GM12878 (cell line): ENCODE measurements around the gene FLT4. TPM values are rescaled to one million over a fixed set of nuclear protein-coding genes. Genes with fewer than 3 reads are reported as not detected.

ENCODE experiments used
- ATAC-seq: fragments of 200-7000 bp; cut with Tn5 transposase; 3 replicates; pipeline ENCODE4 v1.9.1; 2020; ENCODE audit warnings: mild to moderate bottlenecking, moderate library complexity
- BruUV-seq: library from RNA; stranded (reverse); fragments of 400-500 nt; replicated peaks from 2 replicates; lab custom pipeline; 2021; lab: Mats Ljungman, UMichigan
- CTCF ChIA-PET: fragments of 300-600 bp; sonication (Branson Sonifier 250); formaldehyde crosslinking; extraction: SDS; loops from one replicate; lab custom pipeline; 2021; ENCODE audit warnings: inconsistent platforms; lab: Yijun Ruan, JAX
- POLR2A ChIA-PET: fragments of 350-600 bp; formaldehyde crosslinking; extraction: SDS; loops from one replicate; lab custom pipeline; 2021; ENCODE audit warnings: inconsistent platforms; lab: Charles Lee
- RAD21 ChIA-PET: fragments of 300-600 bp; sonication (Branson Sonifier 250); formaldehyde crosslinking; loops from one replicate; lab custom pipeline; 2023; ENCODE audit warnings: antibody characterized with exemption; ENCODE audit not compliant: unreplicated experiment; lab: Charles Lee
- SMC1A ChIA-PET: fragments of 300-600 bp; sonication (Branson Sonifier 250); formaldehyde crosslinking; loops from one replicate; lab custom pipeline; 2023; ENCODE audit not compliant: unreplicated experiment, uncharacterized antibody; lab: Charles Lee
- DNase-seq: peaks from one replicate; pipeline ENCODE4 v3.0.0-alpha.2; 2011; ENCODE audit warnings: low read depth, low spot score
- FAIRE-seq: peaks from 3 replicates; lab custom pipeline; 2011; peaks lifted over from hg19 to GRCh38; lab: Jason Lieb, UNC
- H2AFZ ChIP-seq: 2 replicates; pipeline ENCODE4 v1.6.0; 2011; ENCODE audit warnings: low read depth, low read length, control low read depth; ENCODE audit not compliant: control insufficient read depth
- H3K27ac ChIP-seq: 2 replicates; pipeline ENCODE4 v1.5.1; 2011; ENCODE audit warnings: control low read depth; ENCODE audit not compliant: control insufficient read depth, insufficient read depth
- H3K27me3 ChIP-seq, 2 experiments: replicated peaks in 1 of 2; 2 replicates each; pipeline versions ENCODE4 v1.6.0 to v1.6.1; 2011; ENCODE audit warnings: low read length in 1 of 2; ENCODE audit not compliant: control insufficient read depth in 2 of 2, insufficient read depth in 2 of 2
- H3K36me3 ChIP-seq, 2 experiments: 2 replicates each; pipeline ENCODE4 v1.5.1; 2011; ENCODE audit warnings: low read length in 1 of 2; ENCODE audit not compliant: control insufficient read depth in 2 of 2, insufficient read depth in 2 of 2
- H3K4me1 ChIP-seq: 2 replicates; pipeline ENCODE4 v1.6.1; 2011; ENCODE audit warnings: mild to moderate bottlenecking, low read length, moderate library complexity, mixed read lengths; ENCODE audit not compliant: control insufficient read depth, insufficient read depth
- H3K4me2 ChIP-seq: 2 replicates; pipeline ENCODE4 v1.6.0; 2011; ENCODE audit warnings: control low read depth; ENCODE audit not compliant: control insufficient read depth, insufficient read depth
- H3K4me3 ChIP-seq: fragments of 200-600 bp; sonication (generic); 2 replicates; pipeline ENCODE4 v1.5.1; 2016
- H3K79me2 ChIP-seq: 2 replicates; pipeline ENCODE4 v1.6.0; 2011; ENCODE audit warnings: low read length; ENCODE audit not compliant: control insufficient read depth, insufficient read depth
- H3K9ac ChIP-seq: 2 replicates; pipeline ENCODE4 v1.8.0; 2011; ENCODE audit warnings: low read length, control low read depth, mixed read lengths; ENCODE audit not compliant: control insufficient read depth, insufficient read depth
- H3K9me3 ChIP-seq: replicated peaks from 3 replicates; pipeline ENCODE4 v1.5.1; 2011; ENCODE audit warnings: mild to moderate bottlenecking, low read length; ENCODE audit not compliant: control insufficient read depth, insufficient read depth
- H4K20me1 ChIP-seq: 2 replicates; pipeline ENCODE4 v1.6.0; 2011; ENCODE audit not compliant: control insufficient read depth, insufficient read depth
- CTCF ChIP-seq, 3 experiments: IDR thresholded peaks in 2 of 3; conservative IDR thresholded peaks in 1 of 3; 2 replicates each; pipeline ENCODE4 v1.5.1; 2011; ENCODE audit warnings: low read depth in 3 of 3, low read length in 3 of 3, mild to moderate bottlenecking in 3 of 3, control low read depth in 2 of 3, moderate library complexity in 2 of 3, inconsistent platforms in 1 of 3, mixed read lengths in 1 of 3; ENCODE audit not compliant: control insufficient read depth in 2 of 3, insufficient read depth in 1 of 3; ENCODE audit errors: extremely low read depth in 1 of 3
- CUX1 ChIP-seq: IDR thresholded peaks from 2 replicates; pipeline ENCODE4 v1.6.1; 2012; ENCODE audit warnings: improper control_type of control experiment, low read depth, low read length; ENCODE audit not compliant: insufficient replicate concordance
- EED ChIP-seq: sonication (generic); IDR thresholded peaks from 2 replicates; pipeline ENCODE4 v1.6.1; 2016; ENCODE audit warnings: antibody characterized with exemption, low read depth
- ESRRA ChIP-seq: IDR thresholded peaks from 2 replicates; pipeline ENCODE4 v1.6.1; 2012; ENCODE audit warnings: mild to moderate bottlenecking, low read length, improper control_type of control experiment
- GABPA ChIP-seq: IDR thresholded peaks from 2 replicates; pipeline ENCODE4 v1.6.1; 2014; ENCODE audit warnings: antibody characterized with exemption, low read depth, mild to moderate bottlenecking, inconsistent platforms
- NFYB ChIP-seq: IDR thresholded peaks from 2 replicates; pipeline ENCODE4 v1.6.1; 2011; ENCODE audit warnings: low read depth, mild to moderate bottlenecking, low read length, improper control_type of control experiment, moderate library complexity; ENCODE audit not compliant: insufficient read depth
- SIN3A ChIP-seq: IDR thresholded peaks from 2 replicates; pipeline ENCODE4 v1.6.1; 2012; ENCODE audit warnings: low read depth, low read length, improper control_type of control experiment
- SMC3 ChIP-seq: IDR thresholded peaks from 2 replicates; pipeline ENCODE4 v1.6.1; 2011; ENCODE audit warnings: low read length, improper control_type of control experiment, borderline replicate concordance
- SREBF2 ChIP-seq: IDR thresholded peaks from 2 replicates; pipeline ENCODE4 v1.6.1; 2012; ENCODE audit warnings: mild to moderate bottlenecking, low read length
- WGBS: methylation state at CpG from one replicate; pipeline ENCODE4 v1.1.6; 2016; ENCODE audit warnings: low lambda C conversion rate; ENCODE audit not compliant: insufficient replicate concordance, insufficient coverage; ENCODE audit errors: missing lambda C conversion rate; 5-methylcytosine and 5-hydroxymethylcytosine counted together
- in situ Hi-C: fragments of 300-500 bp; cut with MboI; formaldehyde crosslinking; loops from 9 replicates; pipeline ENCODE4 v1.14.3; 2018; ENCODE audit warnings: mixed read lengths
- intact Hi-C: fragments of 100-400 bp; cut with micrococcal nuclease; formaldehyde crosslinking; loops from one replicate; pipeline ENCODE4 v1.14.2; 2022; ENCODE audit not compliant: unreplicated experiment
- polyA plus RNA-seq, 11 experiments: library from polyadenylated mRNA; depleted of rRNA in 4 of 11; unstranded in 6 of 11; stranded (reverse) in 5 of 11; fragments of >200 nt; fragmentation: Nextera tagmentation in 4 of 11; fragmentation: Illumina TruSeq in 1 of 11; extraction: Ambion mirVana in 4 of 11; extraction: Trizol in 1 of 11; gene quantifications; 1 replicate in 1 of 11; 2 replicates in 10 of 11; pipeline versions ENCODE4 v1.2.1 to v1.2.3, GENCODE V29; 2011 to 2016; ENCODE audit warnings: inconsistent platforms in 2 of 11, missing spikeins in 2 of 11, low read depth in 1 of 11
- total RNA-seq, 4 experiments: library from RNA; depleted of rRNA in 3 of 4; stranded (reverse); fragments of >200 nt in 3 of 4; fragmentation: Illumina TruSeq in 1 of 4; extraction: Trizol in 1 of 4; gene quantifications; 2 replicates each; pipeline versions ENCODE4 v1.2.1 to v1.2.3, GENCODE V29; 2013 to 2021

The FLT4 gene
- total and polyA plus RNA-seq, 10 of the 15 experiments (the other 5 are each of a cell fraction or from before 2014, with no cell fraction given): 0.18 TPM; not detected in 9

GRCh38 chr5:180618487-180618828 lies 30.9 kb downstream of the FLT4 start (continued):
- TF ChIP-seq CUX1: no peak
- TF ChIP-seq SMC3: no peak

GRCh38 chr5:180613814-180614188 lies 35.6 kb downstream of the FLT4 start:
- DNase-seq (no peak), ATAC-seq (no peak), FAIRE-seq (no peak)
- Histone ChIP-seq H3K36me3 (no peaks in the 10 kb centered on the region), H4K20me1 (no peaks in the 10 kb centered on the region), H3K79me2 (no peaks in the 10 kb centered on the region), H3K4me2 (no peak overlapping the region), H3K27ac (no peak overlapping the region), H3K27me3 (no peaks in the 10 kb centered on the region), H3K4me3 (no peak overlapping the region), H2AFZ (no peak overlapping the region), H3K9me3 (no peaks in the 10 kb centered on the region), H3K4me1 (no peaks in the 10 kb centered on the region), H3K9ac (no peak overlapping the region)
- in situ Hi-C loops (no loop called here), intact Hi-C loops (no loop called here)
- WGBS: 49% methylated on average over 10 of the region's 11 CpGs
- TF ChIP-seq CTCF (IDR thresholded peaks at IDR 0.05 in 2 of 3, conservative IDR thresholded peaks at IDR 0.05 in 1 of 3; ENCODE audit: control insufficient read depth in 2 of 3, extremely low read depth in 1 of 3, insufficient read depth in 1 of 3, low read depth in 3 of 3, low read length in 3 of 3) (no peak), EED (no peak), NFYB (no peak), ESRRA (no peak), GABPA (no peak), SIN3A (no peak), SREBF2 (no peak)
- SMC1A ChIA-PET: no interaction called here
- no TSS peak for BruUV-seq
- CTCF ChIA-PET: no interaction called here
- RAD21 ChIA-PET: no interaction called here
- POLR2A ChIA-PET: no interaction called here
